ENCODE measurements around the gene TENT5A.

TENT5A gene

DNA sequence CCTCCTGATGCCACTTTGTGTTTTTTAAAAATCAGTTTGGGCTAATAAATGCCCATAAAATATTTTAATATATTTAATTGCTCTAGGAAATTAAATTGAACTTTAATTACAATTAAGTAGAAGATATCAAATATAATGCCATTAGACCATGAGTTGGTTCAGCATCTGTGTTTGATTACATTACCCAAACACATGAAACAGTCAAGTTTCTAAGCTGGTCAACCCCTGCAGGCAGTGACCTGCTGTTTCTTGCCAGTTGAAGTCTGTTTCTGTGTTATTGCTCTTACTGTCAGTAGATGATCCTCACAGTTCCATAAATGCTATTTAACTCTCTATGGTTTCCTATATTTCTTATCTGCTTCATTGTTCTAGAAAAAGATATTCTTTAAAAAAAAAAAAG is 9.7 kb upstream of the TENT5A start:
- TF ChIP-seq TAF1 (IDR thresholded peaks at IDR 0.05; ENCODE audit: borderline replicate concordance, insufficient read depth, low read length): no peak
- TF ChIP-seq SIN3A (IDR thresholded peaks at IDR 0.05; ENCODE audit: borderline replicate concordance, insufficient read depth, low read length): no peak
- no peak for TF ChIP-seq POLR2AphosphoS5 (IDR thresholded peaks at IDR 0.05; ENCODE audit: low read depth, low read length)
- TF ChIP-seq, protein P1, sequence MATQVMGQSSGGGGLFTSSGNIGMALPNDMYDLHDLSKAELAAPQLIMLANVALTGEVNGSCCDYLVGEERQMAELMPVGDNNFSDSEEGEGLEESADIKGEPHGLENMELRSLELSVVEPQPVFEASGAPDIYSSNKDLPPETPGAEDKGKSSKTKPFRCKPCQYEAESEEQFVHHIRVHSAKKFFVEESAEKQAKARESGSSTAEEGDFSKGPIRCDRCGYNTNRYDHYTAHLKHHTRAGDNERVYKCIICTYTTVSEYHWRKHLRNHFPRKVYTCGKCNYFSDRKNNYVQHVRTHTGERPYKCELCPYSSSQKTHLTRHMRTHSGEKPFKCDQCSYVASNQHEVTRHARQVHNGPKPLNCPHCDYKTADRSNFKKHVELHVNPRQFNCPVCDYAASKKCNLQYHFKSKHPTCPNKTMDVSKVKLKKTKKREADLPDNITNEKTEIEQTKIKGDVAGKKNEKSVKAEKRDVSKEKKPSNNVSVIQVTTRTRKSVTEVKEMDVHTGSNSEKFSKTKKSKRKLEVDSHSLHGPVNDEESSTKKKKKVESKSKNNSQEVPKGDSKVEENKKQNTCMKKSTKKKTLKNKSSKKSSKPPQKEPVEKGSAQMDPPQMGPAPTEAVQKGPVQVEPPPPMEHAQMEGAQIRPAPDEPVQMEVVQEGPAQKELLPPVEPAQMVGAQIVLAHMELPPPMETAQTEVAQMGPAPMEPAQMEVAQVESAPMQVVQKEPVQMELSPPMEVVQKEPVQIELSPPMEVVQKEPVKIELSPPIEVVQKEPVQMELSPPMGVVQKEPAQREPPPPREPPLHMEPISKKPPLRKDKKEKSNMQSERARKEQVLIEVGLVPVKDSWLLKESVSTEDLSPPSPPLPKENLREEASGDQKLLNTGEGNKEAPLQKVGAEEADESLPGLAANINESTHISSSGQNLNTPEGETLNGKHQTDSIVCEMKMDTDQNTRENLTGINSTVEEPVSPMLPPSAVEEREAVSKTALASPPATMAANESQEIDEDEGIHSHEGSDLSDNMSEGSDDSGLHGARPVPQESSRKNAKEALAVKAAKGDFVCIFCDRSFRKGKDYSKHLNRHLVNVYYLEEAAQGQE (IDR thresholded peaks at IDR 0.05; ENCODE audit: insufficient read depth in 1 of 2, low read depth in 2 of 2, low read length in 2 of 2): no peak
- TF ChIP-seq FOXP2 (optimal IDR thresholded peaks at IDR 0.05; ENCODE audit: borderline replicate concordance, extremely low read depth, extremely low read length, insufficient read depth): no peak

DNA sequence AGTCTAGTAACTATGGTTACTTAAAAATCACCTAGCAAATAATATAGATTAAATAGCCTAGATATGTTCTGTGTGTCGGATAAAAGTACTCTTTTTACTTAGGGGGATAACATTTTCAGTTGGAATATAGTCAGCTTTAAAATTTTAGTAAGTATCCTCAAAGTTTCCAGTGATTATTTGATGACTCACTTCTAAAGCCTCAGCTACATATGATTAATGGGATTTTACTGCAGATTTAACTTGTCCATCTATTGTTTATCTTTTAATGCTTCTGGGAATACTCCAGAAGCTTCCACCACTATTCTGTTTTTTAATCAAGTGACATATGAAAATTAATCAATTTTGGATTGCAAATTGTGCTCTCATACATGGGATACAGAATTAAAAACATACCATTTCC is 8.7 kb upstream of the TENT5A start:
- TF ChIP-seq SIN3A (IDR thresholded peaks at IDR 0.05; ENCODE audit: borderline replicate concordance, insufficient read depth, low read length) (no peak), TAF1 (IDR thresholded peaks at IDR 0.05; ENCODE audit: borderline replicate concordance, insufficient read depth, low read length) (no peak), POLR2AphosphoS5 (IDR thresholded peaks at IDR 0.05; ENCODE audit: low read depth, low read length) (no peak), FOXP2 (optimal IDR thresholded peaks at IDR 0.05; ENCODE audit: borderline replicate concordance, extremely low read depth, extremely low read length, insufficient read depth) (no peak)
- TF ChIP-seq, protein P1 (IDR thresholded peaks at IDR 0.05; ENCODE audit: insufficient read depth in 1 of 2, low read depth in 2 of 2, low read length in 2 of 2): no peak

DNA sequence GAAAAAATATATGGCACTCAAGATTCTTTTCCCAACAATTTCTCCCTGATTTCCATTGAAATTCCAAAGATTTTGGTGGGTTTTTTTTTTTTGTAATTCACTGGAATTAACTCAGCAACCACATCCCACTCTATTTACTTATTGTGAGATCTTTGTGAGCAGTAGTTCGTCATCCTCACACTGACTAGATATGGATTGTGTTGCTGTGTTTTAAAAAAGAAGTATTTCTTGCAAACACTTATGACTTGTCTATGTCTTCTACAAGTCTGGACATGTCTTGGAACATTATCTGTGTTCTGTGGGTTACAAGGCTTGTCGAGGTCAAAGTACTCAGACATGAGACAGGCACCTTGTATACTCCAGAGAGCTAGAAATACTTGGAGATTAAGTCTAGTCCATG is 7.3 kb upstream of the TENT5A start:
- no peak for TF ChIP-seq TAF1 (IDR thresholded peaks at IDR 0.05; ENCODE audit: borderline replicate concordance, insufficient read depth, low read length)
- no peak for TF ChIP-seq FOXP2 (optimal IDR thresholded peaks at IDR 0.05; ENCODE audit: borderline replicate concordance, extremely low read depth, extremely low read length, insufficient read depth)
- no peak for TF ChIP-seq SIN3A (IDR thresholded peaks at IDR 0.05; ENCODE audit: borderline replicate concordance, insufficient read depth, low read length)

DNA sequence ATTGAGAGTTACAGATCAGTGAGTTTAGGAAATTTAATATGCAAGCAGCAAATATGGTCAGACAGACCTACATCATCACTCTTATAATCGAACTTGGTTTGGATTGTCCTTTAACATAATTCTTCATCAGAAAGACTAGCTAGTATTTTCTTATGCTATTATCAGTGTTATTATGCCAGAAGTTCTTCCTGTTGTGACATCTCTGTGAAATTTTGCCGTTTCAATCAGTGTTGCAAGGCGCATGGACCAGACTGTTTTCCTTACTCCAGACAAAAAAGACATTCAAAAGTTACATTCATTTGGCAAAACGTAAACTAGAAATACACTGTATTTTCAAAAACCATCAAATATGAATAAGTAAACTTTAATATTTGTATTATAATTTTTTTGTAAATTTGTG is 5.7 kb upstream of the TENT5A start:
- TF ChIP-seq TAF1 (IDR thresholded peaks at IDR 0.05; ENCODE audit: borderline replicate concordance, insufficient read depth, low read length) (no peak), POLR2AphosphoS5 (IDR thresholded peaks at IDR 0.05; ENCODE audit: low read depth, low read length) (no peak), SIN3A (IDR thresholded peaks at IDR 0.05; ENCODE audit: borderline replicate concordance, insufficient read depth, low read length) (no peak), FOXP2 (optimal IDR thresholded peaks at IDR 0.05; ENCODE audit: borderline replicate concordance, extremely low read depth, extremely low read length, insufficient read depth) (no peak)
- TF ChIP-seq, protein P1 (IDR thresholded peaks at IDR 0.05; ENCODE audit: insufficient read depth in 1 of 2, low read depth in 2 of 2, low read length in 2 of 2): no peak

DNA sequence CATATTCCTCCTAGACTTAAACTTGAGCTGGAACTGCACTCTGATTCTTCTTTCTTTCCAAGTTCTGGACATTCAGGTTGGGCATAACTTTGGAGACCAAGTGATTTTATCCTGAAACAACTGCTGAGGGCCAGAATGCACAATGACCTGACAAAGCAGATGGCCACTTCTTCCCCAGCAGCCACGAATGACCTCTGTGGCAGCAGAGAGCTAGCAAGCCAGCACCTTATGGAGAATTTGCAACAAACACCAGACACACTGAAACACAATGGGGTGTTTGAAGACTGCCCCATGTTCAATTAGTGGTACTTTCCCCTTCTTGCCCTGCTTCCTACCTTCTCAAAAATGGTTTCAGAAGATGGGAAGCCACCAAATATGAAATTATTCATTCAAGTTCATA is 4.2 kb upstream of the TENT5A start:
- TF ChIP-seq TAF1 (IDR thresholded peaks at IDR 0.05; ENCODE audit: borderline replicate concordance, insufficient read depth, low read length) (no peak), POLR2AphosphoS5 (IDR thresholded peaks at IDR 0.05; ENCODE audit: low read depth, low read length) (no peak), FOXP2 (optimal IDR thresholded peaks at IDR 0.05; ENCODE audit: borderline replicate concordance, extremely low read depth, extremely low read length, insufficient read depth) (no peak), SIN3A (IDR thresholded peaks at IDR 0.05; ENCODE audit: borderline replicate concordance, insufficient read depth, low read length) (no peak)
- TF ChIP-seq, protein P1 (IDR thresholded peaks at IDR 0.05; ENCODE audit: insufficient read depth in 1 of 2, low read depth in 2 of 2, low read length in 2 of 2): no peak

Data from PFSK-1 (cell line).